ENCODE results near the gene ADSS1.

ADSS1 gene

GRCh38 chr14:104723651-104724406 lies at the start of gene ADSS1:
ADSS1 (plus strand) TSS chr14:104724229; CDS start chr14:104724271, 42 bp downstream.
- peak; percentile 26 to 43 for DNase-seq

DNA sequence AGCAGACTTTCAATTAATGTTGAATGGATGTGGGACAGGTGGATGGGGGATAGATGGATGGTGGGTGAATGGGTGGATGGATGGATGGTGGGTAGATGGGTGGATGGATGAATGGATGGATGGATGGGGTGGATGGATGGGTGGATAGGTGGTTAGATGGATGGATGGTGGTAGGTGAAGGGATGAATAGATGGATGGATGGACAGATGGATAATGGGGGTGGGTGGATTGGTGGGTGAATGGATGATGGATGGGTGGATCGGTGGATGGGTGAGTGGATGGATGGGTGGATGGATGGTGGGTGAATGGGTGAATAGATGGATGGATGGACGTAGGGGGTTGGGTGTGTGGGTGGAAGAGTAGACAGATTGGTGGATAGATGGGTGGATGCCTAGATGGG lies 48.6 kb upstream of the ADSS1 start:
- DNase-seq, result no peak

GRCh38 chr14:104676130-104676693 lies 47.8 kb upstream of the ADSS1 start:
- no peak for DNase-seq

DNA sequence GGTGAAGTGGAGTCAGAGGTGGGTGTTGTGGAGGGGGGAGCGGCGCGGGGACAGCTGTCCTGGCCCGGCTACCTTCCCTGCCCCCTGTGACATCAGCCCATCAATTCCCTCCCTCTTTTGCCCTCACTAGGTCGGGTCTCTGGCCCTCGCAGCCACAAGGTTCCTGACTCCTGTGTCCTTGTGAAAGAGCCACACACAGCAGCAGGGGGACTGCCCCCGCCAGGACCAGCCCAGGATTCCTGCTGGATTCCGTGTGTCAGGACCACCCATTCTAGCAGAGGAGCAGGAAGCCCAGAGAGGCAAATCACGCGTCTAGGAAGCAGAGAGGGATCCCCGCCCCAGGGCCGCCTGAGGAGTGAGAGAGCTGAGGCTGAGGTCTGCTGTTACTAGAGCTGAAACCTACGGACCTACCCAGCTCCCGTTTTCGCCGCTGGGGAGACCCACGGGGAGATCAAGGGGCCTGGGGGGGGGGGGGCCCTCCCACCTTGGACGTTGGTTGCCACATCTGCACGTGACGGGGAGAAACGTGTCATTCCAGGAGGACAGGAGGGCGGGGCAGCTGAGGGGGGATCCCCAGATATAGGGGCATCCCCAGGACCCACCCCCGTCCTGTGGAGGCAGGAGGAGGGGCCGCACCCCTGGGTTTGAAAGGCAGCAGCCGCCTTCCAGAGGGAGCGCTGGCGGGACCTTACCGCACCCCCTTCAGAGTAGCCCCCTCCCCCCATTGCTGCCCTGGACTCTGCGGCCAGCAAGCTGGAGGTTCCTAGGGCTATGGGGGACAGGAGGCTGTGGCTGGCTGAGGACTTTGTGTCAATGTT lies 47.1 kb upstream of the ADSS1 start:
- peak in 1 of 2 experiments; percentile 37 for DNase-seq

DNA sequence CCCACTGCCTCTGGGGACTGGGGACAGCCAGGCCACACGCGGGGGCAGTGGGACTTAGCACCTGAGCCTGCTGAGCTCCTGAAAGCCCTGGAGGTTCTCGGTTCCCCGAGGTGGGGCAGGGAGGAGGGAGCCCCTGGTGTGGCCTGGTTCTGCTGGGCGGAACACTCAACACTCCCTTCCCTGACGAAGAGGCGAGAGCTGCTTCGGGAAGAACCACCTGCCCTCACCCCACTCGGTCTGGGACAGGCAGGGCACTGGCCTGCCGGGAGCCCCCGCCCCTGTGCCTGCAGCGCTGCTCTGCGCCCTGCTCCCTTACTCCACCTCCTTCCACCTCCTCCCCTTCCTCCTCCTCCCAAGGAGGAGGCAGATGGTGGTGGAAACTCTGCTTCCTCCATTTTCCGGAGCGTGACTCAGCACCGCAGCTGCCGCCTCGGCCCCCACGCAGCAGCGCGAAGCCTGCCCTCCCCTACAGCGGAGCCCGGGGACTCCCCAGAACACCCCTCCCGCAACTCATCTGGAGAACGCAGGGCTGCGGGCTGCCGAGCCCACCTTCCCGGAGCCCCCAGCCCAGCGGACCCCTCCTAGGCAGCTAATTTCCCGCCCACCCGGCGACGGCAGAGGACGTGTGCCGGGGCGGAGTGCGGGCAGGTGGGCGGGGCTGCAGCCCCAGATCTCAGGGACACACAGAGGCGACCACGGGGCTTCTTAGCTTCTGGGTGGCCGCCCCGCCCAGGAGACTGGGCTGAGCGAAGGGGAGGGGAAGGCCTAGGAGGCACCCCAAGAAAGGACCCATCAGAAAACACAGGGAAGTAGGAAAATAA lies 46.3 kb upstream of the ADSS1 start:
- peak; percentile 78 to 81 for DNase-seq

DNA sequence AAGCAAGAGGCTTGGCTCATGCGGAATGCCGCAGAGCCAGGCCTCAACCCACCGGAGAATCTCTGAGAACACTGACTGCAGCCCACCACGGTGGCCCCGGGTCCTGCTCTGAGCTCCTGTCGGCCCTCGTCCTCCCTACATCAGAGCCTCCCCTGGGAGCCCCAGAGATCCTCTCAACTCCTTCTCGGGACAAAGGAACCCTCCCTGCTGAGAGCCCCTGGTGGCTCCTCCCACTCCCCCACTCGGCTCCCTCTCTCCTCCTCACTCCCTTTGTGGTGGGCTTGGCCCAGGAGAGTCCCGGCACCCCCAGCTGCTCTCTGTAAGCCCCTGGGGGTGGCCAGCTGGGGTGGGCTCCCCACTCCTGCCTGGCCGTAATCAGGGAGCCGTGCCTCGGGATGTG lies 45.7 kb upstream of the ADSS1 start:
- DNase-seq, result no peak

DNA sequence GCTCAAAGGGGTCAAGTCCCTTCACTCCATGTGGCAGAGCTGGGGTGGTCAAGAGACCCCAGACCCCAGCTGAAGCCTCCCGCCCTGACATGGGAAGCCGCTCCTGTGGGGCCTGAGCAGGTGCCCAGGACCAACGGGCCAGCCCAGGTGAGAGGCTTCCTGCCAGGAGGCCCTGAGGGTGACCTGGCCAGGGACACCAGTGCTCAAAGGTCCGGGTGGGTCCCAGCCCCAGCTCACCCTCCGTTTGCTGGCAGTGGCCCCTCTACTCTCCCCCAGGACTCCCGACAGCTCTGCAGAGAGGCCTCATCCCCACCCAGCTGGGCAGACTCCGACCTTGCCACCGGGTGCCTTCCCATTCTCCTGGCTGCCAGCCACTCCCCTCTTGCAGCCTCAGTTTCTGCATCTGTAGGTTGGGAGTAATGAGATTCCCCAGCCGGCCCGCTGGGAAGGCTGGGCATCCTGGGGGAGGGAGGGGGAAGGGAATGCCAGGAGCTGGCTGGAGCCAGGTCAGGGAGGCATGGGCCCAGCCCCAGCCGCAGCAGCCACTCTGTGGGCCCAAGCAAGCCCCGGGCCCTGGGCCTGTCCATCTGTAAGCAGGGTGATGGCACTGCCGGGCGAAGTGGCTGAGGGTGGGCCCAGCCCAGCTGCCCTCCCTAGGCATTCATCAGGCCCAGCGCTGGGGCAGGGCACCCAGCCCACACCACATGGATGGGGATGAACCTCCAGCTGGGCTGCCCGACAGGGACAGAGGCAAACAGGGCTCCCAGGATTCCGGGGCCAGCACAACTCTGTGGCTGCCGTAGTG lies 44.9 kb upstream of the ADSS1 start:
- DNase-seq, result no peak

- DNase-seq, result no peak
Measured at GRCh38 chr14:104680056-104680805, 43.8 kb upstream of the ADSS1 start.

GRCh38 chr14:104680806-104681688 lies 43.0 kb upstream of the ADSS1 start:
- no peak for DNase-seq

DNA sequence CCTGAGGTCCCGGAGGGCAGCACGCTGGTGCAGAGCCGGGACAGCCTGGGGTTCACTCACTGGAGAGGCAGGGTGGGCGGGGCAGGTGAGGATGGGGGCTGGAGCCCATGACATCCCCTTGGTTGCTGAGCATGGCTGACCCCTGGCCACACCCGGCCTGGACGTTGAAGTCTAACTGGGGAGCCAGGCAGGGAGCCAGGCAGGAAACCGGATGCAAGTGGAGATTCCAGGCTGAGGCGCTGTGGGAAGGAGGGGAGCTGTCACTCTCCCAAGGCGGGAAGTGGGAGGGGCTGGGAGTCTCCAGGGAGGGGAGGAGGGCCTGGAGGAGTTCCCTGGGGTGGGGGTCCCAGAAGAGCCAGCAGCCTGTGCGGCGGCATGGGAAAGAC lies 42.3 kb upstream of the ADSS1 start:
- DNase-seq, result no peak

DNA sequence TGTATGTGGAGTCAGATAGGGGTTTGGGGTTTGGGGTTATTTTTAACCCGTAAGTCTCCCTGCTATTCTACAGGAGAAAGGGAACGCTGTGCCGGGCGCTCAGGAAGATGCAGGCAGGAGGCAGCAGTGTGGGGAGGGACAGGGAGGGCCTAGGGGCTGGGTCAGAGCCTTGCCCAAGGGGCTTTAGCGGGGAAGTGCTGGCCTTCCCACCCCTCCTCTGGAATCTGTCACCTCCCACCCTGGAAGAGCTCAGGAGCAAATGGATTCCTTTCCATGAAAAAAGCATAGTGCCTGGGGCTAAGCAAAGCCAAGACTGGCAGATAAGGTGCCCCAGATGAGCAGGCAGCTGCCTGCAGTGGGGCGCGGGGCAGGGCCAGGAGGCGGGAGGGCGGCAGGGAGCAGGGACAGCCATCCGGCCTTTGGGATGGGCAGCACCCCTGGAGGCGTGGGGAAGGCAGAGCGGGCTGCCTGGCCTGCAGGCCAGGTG lies 41.9 kb upstream of the ADSS1 start:
- no peak for DNase-seq

- no peak for DNase-seq
Measured at GRCh38 chr14:104683653-104684448, 40.2 kb upstream of the ADSS1 start.

DNA sequence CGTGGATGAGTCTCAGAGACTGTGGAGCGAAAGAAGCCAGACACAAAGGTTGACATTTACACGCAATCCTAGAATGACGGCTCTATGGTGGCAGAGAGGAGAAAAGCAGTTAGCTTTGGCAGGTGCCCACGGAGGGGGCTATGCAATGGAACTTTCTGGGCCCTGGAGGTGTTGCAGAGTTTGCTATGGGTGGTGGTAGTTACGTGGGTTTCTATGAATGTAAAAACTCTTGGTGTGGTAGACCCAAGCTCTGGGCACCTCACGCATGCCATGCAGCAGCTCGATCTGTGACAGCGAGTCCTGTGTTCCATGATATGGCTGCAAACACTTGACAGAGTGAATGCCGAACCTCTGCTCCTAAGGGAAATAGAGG lies 39.6 kb upstream of the ADSS1 start:
- DNase-seq, result no peak

DNA sequence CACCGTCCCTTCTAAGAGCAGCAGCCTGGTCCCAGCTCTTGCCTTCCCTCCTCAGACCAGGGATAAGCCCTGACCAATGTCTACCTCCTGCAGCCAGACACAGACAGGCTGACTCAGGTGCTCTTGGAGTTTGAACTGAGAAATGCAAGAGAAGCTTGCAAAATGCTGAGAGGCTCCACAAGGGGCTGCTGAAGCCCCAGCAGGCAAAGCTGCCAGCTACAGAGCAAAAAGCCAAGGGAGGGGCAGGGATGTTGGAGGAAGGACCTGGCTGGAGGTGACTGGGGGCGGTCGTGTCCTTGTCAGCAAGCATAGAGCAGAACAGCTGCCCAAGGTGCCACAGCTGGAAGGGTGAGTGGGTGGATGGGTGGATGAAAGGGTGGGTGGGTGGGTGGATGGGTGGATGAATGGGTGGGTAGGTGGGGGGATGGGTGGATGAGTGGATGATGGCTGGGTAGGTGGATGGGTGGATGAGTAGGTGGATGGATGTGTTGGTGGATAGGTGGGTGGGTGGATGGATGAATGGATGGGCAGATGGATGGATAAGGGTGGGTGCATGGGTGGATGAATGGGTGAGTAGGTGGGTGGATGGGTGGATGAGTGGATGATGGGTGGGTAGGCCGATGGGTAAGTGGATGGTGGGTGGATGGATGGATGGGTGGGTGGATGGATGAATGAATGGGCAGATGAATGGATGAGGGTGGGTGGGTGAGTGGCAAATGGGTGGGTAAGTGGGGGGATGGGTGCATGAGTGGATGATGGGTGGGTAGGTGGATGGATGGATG lies 38.6 kb upstream of the ADSS1 start:
- peak in 1 of 2 experiments; percentile 44 for DNase-seq

GRCh38 chr14:104685998-104686610 lies 37.9 kb upstream of the ADSS1 start:
- no peak for DNase-seq

- no peak for DNase-seq
Measured at GRCh38 chr14:104686624-104687517, 37.2 kb upstream of the ADSS1 start.
